Fibroblast of lung (primary cell): ENCODE data around the gene S100A8. TPM values are rescaled to one million over a fixed set of nuclear protein-coding genes. Genes with fewer than 3 reads are reported as not detected.

Experiments used
- DNase-seq, 2 donors: peaks; one replicate each; pipeline versions ENCODE4 v3.0.0 to v3.0.0-alpha.2; 2010; ENCODE audit warnings: low read depth in 2 of 2
- H2AFZ ChIP-seq: 2 replicates; pipeline ENCODE4 v1.5.1; 2012; ENCODE audit warnings: low read length, control low read depth, inconsistent platforms
- H3K27ac ChIP-seq: 2 replicates; pipeline ENCODE4 v1.5.1; 2011; ENCODE audit warnings: low read length, control low read depth; ENCODE audit not compliant: insufficient read depth
- H3K27me3 ChIP-seq: 2 replicates; pipeline ENCODE4 v1.5.1; 2011; ENCODE audit warnings: mild to moderate bottlenecking, low read length; ENCODE audit not compliant: control insufficient read depth, insufficient read depth
- H3K36me3 ChIP-seq: 2 replicates; pipeline ENCODE4 v1.5.1; 2011; ENCODE audit warnings: low read length; ENCODE audit not compliant: control insufficient read depth, insufficient read depth
- H3K4me1 ChIP-seq: 2 replicates; pipeline ENCODE4 v1.5.1; 2011; ENCODE audit warnings: low read length; ENCODE audit not compliant: control insufficient read depth, insufficient read depth; ENCODE audit errors: extremely low read depth
- H3K4me2 ChIP-seq: 2 replicates; pipeline ENCODE4 v1.5.1; 2011; ENCODE audit warnings: low read length, control low read depth; ENCODE audit not compliant: insufficient read depth; ENCODE audit errors: extremely low read depth
- H3K4me3 ChIP-seq, 4 experiments: fragments of 200-600 bp in 1 of 4; sonication (generic) in 1 of 4; replicated peaks in 1 of 4; 2 replicates each; pipeline ENCODE4 v1.5.1; 2011 to 2016; ENCODE audit warnings: low read length in 4 of 4, low read depth in 3 of 4, mild to moderate bottlenecking in 3 of 4, control low read depth in 2 of 4, inconsistent platforms in 1 of 4, mixed read lengths in 1 of 4; ENCODE audit not compliant: insufficient read depth in 1 of 4; ENCODE audit errors: control extremely low read depth in 1 of 4
- H3K79me2 ChIP-seq: 2 replicates; pipeline ENCODE4 v1.5.1; 2012; ENCODE audit warnings: mild to moderate bottlenecking, low read length, inconsistent platforms; ENCODE audit not compliant: control insufficient read depth, insufficient read depth
- H3K9ac ChIP-seq: 2 replicates; pipeline ENCODE4 v1.5.1; 2011; ENCODE audit warnings: mild to moderate bottlenecking, low read length, control low read depth; ENCODE audit not compliant: insufficient read depth
- H3K9me3 ChIP-seq: 2 replicates; pipeline ENCODE4 v1.5.1; 2012; ENCODE audit warnings: low read depth, low read length; ENCODE audit not compliant: control insufficient read depth, insufficient read depth
- H4K20me1 ChIP-seq: 2 replicates; pipeline ENCODE4 v1.5.1; 2011; ENCODE audit warnings: low read length; ENCODE audit not compliant: control insufficient read depth, insufficient read depth; ENCODE audit errors: extremely low read depth
- CTCF ChIP-seq, 2 donors: IDR thresholded peaks in 1 of 2; conservative IDR thresholded peaks in 1 of 2; 1 replicate in 1 of 2; 2 replicates in 1 of 2; pipeline ENCODE4 v1.5.1; 2011 to 2012; ENCODE audit warnings: low read length in 2 of 2, control low read depth in 1 of 2, inconsistent platforms in 1 of 2, low read depth in 1 of 2, mild to moderate bottlenecking in 1 of 2
- EZH2 ChIP-seq: IDR thresholded peaks from 2 replicates; pipeline ENCODE4 v1.5.1; 2012; ENCODE audit warnings: low read length, control low read depth, mild to moderate bottlenecking; ENCODE audit errors: missing control alignments
- polyA plus RNA-seq, 2 donors: library from polyadenylated mRNA; depleted of rRNA in 1 of 2; stranded (reverse) in 1 of 2; unstranded in 1 of 2; fragments of >200 nt; gene quantifications; 2 replicates each; pipeline ENCODE4 v1.2.1, GENCODE V29; 2011 to 2012; ENCODE audit warnings: missing spikeins in 1 of 2
- total RNA-seq: library from RNA; depleted of rRNA; stranded (reverse); fragments of >200 nt; gene quantifications from 2 replicates; pipeline ENCODE4 v1.2.1, GENCODE V29; 2014

The S100A8 gene
- total and polyA plus RNA-seq, 2 donors (not counting 1 experiment from before 2014, with no cell fraction given): not detected

GRCh38 chr1:153343811-153344717 is 46.8 kb downstream of the S100A8 start:
- H3K9ac ChIP-seq: no peak overlapping the region
- H3K27ac ChIP-seq: no peak overlapping the region
- H3K27me3 ChIP-seq: peaks cover 12% of the 10 kb centered on the region
- no peak for DNase-seq
- H4K20me1 ChIP-seq: no peaks in the 10 kb centered on the region
- no peak overlapping the region for H3K4me2 ChIP-seq
- TF ChIP-seq CTCF (conservative IDR thresholded peaks at IDR 0.05 in 1 of 2, IDR thresholded peaks at IDR 0.05 in 1 of 2; ENCODE audit: low read depth in 1 of 2, low read length in 2 of 2) (no peak), EZH2 (no peak)
- no peaks in the 10 kb centered on the region for H3K4me1 ChIP-seq
- H2AFZ ChIP-seq: no peak overlapping the region
- no peaks in the 10 kb centered on the region for H3K36me3 ChIP-seq
- no peaks in the 10 kb centered on the region for H3K79me2 ChIP-seq
- H3K9me3 ChIP-seq: no peaks in the 10 kb centered on the region
- H3K4me3 ChIP-seq: no peak overlapping the region

- H3K79me2 ChIP-seq: no peaks in the 10 kb centered on the region
- no peak for TF ChIP-seq EZH2
- TF ChIP-seq CTCF (conservative IDR thresholded peaks at IDR 0.05 in 1 of 2, IDR thresholded peaks at IDR 0.05 in 1 of 2; ENCODE audit: low read depth in 1 of 2, low read length in 2 of 2): no peak
- no peaks in the 10 kb centered on the region for H3K36me3 ChIP-seq
- H2AFZ ChIP-seq: no peak overlapping the region
- DNase-seq: peak in 1 of 2 donors; percentile 4
- H3K9me3 ChIP-seq: no peaks in the 10 kb centered on the region
- H3K27me3 ChIP-seq: peaks cover 12% of the 10 kb centered on the region
- H3K27ac ChIP-seq: no peak overlapping the region
- H4K20me1 ChIP-seq: no peaks in the 10 kb centered on the region
- no peak overlapping the region for H3K4me2 ChIP-seq
- no peak overlapping the region for H3K4me3 ChIP-seq
- no peaks in the 10 kb centered on the region for H3K4me1 ChIP-seq
- no peak overlapping the region for H3K9ac ChIP-seq
These were observed 47.7 kb downstream of the S100A8 start for GRCh38 chr1:153343040-153343681.

GRCh38 chr1:153342178-153342577 is 48.7 kb downstream of the S100A8 start:
- no peaks in the 10 kb centered on the region for H3K79me2 ChIP-seq
- H3K9me3 ChIP-seq: no peaks in the 10 kb centered on the region
- no peak overlapping the region for H3K27ac ChIP-seq
- H3K27me3 ChIP-seq: peaks cover 12% of the 10 kb centered on the region
- no peak overlapping the region for H2AFZ ChIP-seq
- no peak overlapping the region for H3K9ac ChIP-seq
- H3K4me3 ChIP-seq: no peak overlapping the region
- H3K4me2 ChIP-seq: no peak overlapping the region
- H3K4me1 ChIP-seq: no peaks in the 10 kb centered on the region
- H4K20me1 ChIP-seq: no peaks in the 10 kb centered on the region
- no peak for DNase-seq
- no peaks in the 10 kb centered on the region for H3K36me3 ChIP-seq
- TF ChIP-seq CTCF (conservative IDR thresholded peaks at IDR 0.05 in 1 of 2, IDR thresholded peaks at IDR 0.05 in 1 of 2; ENCODE audit: low read depth in 1 of 2, low read length in 2 of 2) (no peak), EZH2 (no peak)
